Tibial nerve (tissue), 4 donors: ENCODE results near the gene CDC25C. TPM values are rescaled to one million over a fixed set of nuclear protein-coding genes. Genes with fewer than 3 reads are reported as not detected.
"Not testable (repeated sequence)": the region's sequence is repeated elsewhere in the genome, so short reads cannot be mapped to it uniquely, and the experiment has no call there.

Experiments used
- DNase-seq, 2 donors: peaks; one replicate each; pipeline ENCODE4 v3.0.0-alpha.2; 2019; ENCODE audit warnings: low spot score in 2 of 2
- H3K27ac ChIP-seq, 4 donors: fragments of 200-600 bp; sonication (generic) in 3 of 4; one replicate each; pipeline ENCODE4 v1.5.1; 2017 to 2019; ENCODE audit warnings: mild to moderate bottlenecking in 1 of 4
- H3K27me3 ChIP-seq, 2 donors: fragments of 200-600 bp; sonication (generic) in 1 of 2; one replicate each; pipeline versions ENCODE4 v1.5.1 to v1.6.0; 2017 to 2019
- H3K36me3 ChIP-seq, 3 donors: fragments of 200-600 bp; sonication (generic); one replicate each; pipeline ENCODE4 v1.5.1; 2018 to 2019
- H3K4me1 ChIP-seq, 4 donors: fragments of 200-600 bp; sonication (generic) in 3 of 4; one replicate each; pipeline ENCODE4 v1.5.1; 2017 to 2019
- H3K4me3 ChIP-seq, 4 donors: fragments of 200-600 bp; sonication (generic) in 3 of 4; one replicate each; pipeline ENCODE4 v1.5.1; 2017 to 2019; ENCODE audit warnings: mild to moderate bottlenecking in 1 of 4, moderate library complexity in 1 of 4
- H3K9me3 ChIP-seq, 4 donors: fragments of 200-600 bp; sonication (generic) in 3 of 4; one replicate each; pipeline ENCODE4 v1.5.1; 2017 to 2019
- EP300 ChIP-seq, 2 donors: sonication (generic); formaldehyde crosslinking; IDR thresholded peaks; one replicate each; pipeline ENCODE4 v1.6.1; 2017; ENCODE audit warnings: antibody characterized with exemption in 2 of 2, mild to moderate bottlenecking in 1 of 2
- POLR2A ChIP-seq, 2 donors: fragments of 450-650 bp; IDR thresholded peaks; one replicate each; pipeline ENCODE4 v1.6.1; 2017; ENCODE audit warnings: antibody characterized with exemption in 2 of 2, mild to moderate bottlenecking in 2 of 2, moderate library complexity in 2 of 2
- WGBS, 2 donors: methylation state at CpG; one replicate each; pipeline ENCODE4 v1.1.5; 2018; 5-methylcytosine and 5-hydroxymethylcytosine counted together
- total RNA-seq, 4 donors: library from RNA; depleted of rRNA; stranded (reverse); fragments of >200 nt; gene quantifications; one replicate each; pipeline ENCODE4 v1.1.0, GENCODE V29; 2016
- TF ChIP-seq, protein P1 (sequence below), 5 experiments: fragments of 200-600 bp in 3 of 5; fragments of 450-650 bp in 2 of 5; sonication (generic) in 3 of 5; IDR thresholded peaks; one replicate each; pipeline ENCODE4 v1.5.1; 2016 to 2019; ENCODE audit warnings: antibody characterized with exemption in 5 of 5, mild to moderate bottlenecking in 3 of 5, moderate library complexity in 2 of 5

Gene CDC25C
- total RNA-seq, 4 donors from 2014 or later = 0.60 TPM; not detected in 3

DNA sequence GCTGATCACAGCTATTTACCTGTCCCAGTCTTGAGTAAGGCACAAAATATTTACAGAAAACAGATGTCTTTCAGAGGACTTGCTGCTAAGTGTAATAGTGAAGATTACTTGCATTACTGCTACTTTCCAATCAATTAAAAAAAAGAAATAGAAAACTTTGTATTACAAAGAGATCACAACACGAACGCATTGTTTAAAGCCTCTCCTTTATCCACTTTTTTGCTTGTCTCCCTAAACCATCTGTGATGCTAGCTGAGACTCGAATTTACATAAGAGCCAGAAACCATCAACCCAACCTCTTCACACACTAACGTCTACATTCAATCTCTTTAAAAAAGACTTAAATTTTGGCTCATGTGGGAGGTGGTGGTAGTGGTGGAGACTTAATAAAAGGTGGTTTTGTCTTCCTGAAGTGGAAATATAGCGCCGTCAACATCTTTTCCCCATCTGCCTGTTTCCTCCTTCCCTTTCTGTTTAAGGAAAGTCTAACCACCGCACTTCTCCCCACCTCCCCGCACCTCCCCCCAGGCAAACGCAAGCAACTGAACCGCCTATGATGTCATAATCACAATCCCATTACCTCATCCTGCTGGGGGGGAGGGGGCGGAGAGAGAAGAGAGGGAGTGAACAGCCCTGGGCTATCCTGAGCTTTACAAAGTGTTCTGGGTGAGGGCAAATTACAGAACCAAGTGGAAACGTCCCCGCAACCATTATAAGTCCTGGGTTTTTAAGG is 5.5 kb upstream of the CDC25C start:
- H3K36me3 ChIP-seq = peaks cover 0 to 11% (median 0%) of the 10 kb centered on the region in 3 donors
- H3K9me3 ChIP-seq = no peaks in the 10 kb centered on the region
- H3K27ac ChIP-seq = peak overlapping the region; percentile 90 to 99 (median 97)
- H3K27me3 ChIP-seq = no peaks in the 10 kb centered on the region
- peaks cover 0 to 38% (median 15%) of the 10 kb centered on the region in 4 donors for H3K4me1 ChIP-seq
- H3K4me3 ChIP-seq = peak overlapping the region; percentile 66 to 92 (median 78)
- TF ChIP-seq POLR2A (IDR thresholded peaks at IDR 0.05) = no peak
- TF ChIP-seq, protein P1, sequence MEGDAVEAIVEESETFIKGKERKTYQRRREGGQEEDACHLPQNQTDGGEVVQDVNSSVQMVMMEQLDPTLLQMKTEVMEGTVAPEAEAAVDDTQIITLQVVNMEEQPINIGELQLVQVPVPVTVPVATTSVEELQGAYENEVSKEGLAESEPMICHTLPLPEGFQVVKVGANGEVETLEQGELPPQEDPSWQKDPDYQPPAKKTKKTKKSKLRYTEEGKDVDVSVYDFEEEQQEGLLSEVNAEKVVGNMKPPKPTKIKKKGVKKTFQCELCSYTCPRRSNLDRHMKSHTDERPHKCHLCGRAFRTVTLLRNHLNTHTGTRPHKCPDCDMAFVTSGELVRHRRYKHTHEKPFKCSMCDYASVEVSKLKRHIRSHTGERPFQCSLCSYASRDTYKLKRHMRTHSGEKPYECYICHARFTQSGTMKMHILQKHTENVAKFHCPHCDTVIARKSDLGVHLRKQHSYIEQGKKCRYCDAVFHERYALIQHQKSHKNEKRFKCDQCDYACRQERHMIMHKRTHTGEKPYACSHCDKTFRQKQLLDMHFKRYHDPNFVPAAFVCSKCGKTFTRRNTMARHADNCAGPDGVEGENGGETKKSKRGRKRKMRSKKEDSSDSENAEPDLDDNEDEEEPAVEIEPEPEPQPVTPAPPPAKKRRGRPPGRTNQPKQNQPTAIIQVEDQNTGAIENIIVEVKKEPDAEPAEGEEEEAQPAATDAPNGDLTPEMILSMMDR (IDR thresholded peaks at IDR 0.05) = no peak
- peak in 1 of 2 donors; percentile 1 for TF ChIP-seq EP300 (IDR thresholded peaks at IDR 0.05)
- 18 to 22% methylated on average over 13 of the region's 13 CpGs for WGBS, 2 donors
- peak; percentile 78 to 94 for DNase-seq

DNA sequence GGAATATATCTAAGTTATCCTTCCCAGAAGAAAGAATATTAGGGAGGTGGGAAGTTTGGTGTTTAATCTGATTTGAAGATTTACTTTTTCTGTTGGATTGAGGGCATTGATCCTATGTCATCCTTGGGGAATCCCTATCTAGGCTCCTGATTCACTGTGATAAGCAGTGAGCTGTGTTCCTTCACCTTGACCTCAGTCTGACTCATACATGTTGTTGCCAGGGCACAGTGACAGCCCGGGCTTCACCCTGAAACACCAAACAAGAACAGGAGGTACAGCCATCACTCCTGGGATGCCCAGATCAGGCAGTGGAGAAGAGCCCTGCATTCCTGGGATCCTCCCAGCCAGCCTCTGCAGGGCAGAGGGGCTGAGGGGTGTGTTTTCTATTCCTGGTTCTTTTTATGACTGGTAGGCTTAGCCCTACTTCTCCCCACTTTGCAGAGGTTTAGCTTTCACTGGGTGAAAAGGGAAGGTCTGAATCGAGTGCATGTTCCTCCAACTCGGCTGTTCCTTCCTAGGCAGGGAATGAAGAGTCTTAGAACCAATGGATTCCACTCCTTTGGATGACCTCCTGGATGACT is 3.4 kb upstream of the CDC25C start:
- DNase-seq = no peak
- Histone ChIP-seq H3K4me1 (peaks cover 0 to 33% (median 15%) of the 10 kb centered on the region in 4 donors), H3K9me3 (no peaks in the 10 kb centered on the region), H3K4me3 (no peak overlapping the region), H3K36me3 (no peaks in the 10 kb centered on the region), H3K27ac (no peak overlapping the region), H3K27me3 (no peaks in the 10 kb centered on the region)
- WGBS, 2 donors = 56 to 80% methylated on average over 3 of the region's 3 CpGs
- TF ChIP-seq EP300 (IDR thresholded peaks at IDR 0.05) = no peak
- TF ChIP-seq POLR2A (IDR thresholded peaks at IDR 0.05) = no peak
- TF ChIP-seq, protein P1 (IDR thresholded peaks at IDR 0.05) = no peak

DNA sequence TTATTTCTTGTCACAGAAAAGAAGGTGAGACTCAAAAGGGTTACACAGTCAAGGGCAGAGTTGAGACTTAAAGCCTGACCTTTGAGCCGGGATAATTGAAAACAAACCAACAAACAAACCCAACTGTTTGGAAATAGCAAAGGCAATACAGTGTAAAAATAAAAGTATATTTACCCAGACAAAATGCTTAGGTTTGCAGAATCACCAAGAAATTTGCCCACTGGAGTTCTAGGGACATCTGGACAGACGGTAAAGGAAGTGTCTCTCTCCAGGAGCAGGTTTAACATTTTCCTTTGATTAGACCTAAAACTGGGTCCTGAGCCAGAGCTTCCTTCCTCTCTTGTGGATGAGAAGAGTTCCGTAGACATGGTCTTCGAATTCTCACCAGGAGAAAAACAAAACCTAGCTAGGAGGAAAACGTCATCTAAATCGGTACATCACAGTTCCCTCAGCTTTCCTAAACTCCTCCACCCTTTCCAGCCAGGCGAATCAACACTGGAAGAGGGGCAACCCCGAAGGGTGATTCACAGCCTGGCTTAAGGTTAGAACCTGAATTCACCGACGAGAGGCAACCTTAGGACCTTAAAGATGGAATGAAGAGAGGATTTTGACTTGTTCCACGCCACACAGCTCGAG is 673 bp downstream of the CDC25C start:
- no peak for DNase-seq
- Histone ChIP-seq H3K36me3 (no peaks in the 10 kb centered on the region), H3K9me3 (no peaks in the 10 kb centered on the region), H3K4me3 (peak overlapping the region; percentile 33 to 57 (median 48)), H3K27ac (no peak overlapping the region), H3K4me1 (peaks cover 0 to 15% (median 8%) of the 10 kb centered on the region in 4 donors), H3K27me3 (no peaks in the 10 kb centered on the region)
- WGBS, 2 donors = 1 to 3% methylated on average over 11 to 12 of the region's 12 CpGs
- TF ChIP-seq EP300 (IDR thresholded peaks at IDR 0.05) (no peak), POLR2A (IDR thresholded peaks at IDR 0.05) (no peak)
- TF ChIP-seq, protein P1 (IDR thresholded peaks at IDR 0.05) = no peak

DNA sequence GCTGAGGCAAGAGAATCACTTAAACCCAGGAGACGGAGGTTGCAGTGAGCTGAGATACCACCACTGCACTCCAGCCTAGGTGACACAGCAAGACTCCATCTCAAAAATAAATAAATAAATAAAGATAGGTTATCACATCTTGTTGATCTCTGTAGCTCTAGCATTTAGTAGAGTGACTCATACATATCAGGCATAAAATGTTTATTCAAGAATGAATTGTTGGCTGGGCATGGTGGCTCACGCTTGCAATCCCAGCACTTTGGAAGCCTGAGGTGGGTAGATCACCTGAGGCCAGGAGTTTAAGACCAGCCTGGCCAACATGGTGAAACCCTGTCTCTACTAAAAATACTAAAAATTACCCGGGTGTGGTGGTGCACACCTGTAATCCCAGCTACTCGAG is 13.4 kb downstream of the CDC25C start:
- not testable (repeated sequence) for H3K4me1 ChIP-seq, H3K4me3 ChIP-seq, DNase-seq, H3K36me3 ChIP-seq, H3K27me3 ChIP-seq, H3K9me3 ChIP-seq, H3K27ac ChIP-seq
- WGBS, 2 donors = 96 to 99% methylated on average over 4 of the region's 4 CpGs

DNA sequence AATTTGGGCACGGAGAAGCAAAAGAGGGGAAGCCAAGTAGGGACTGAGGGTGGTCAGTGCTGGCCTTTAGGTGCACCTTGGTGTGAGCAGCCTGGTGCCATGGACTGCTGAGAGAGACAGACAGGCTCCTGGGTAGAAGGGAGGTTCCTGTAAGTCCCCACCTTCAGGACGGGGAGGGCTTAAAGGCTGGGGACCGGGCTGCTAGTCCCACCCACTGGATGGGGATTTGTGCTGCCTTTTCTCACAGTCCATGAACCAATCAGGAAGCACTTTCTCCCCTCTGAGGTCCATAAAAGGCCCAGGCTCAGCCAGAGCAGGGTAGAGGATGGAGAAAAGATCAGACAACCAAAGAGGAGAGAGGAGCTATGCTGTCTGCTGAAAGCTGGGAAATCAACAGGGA is 15.2 kb downstream of the CDC25C start:
- Histone ChIP-seq H3K27me3 (no peaks in the 10 kb centered on the region), H3K4me1 (no peaks in the 10 kb centered on the region), H3K4me3 (no peak overlapping the region), H3K36me3 (no peaks in the 10 kb centered on the region), H3K27ac (no peak overlapping the region), H3K9me3 (no peaks in the 10 kb centered on the region)
- TF ChIP-seq POLR2A (IDR thresholded peaks at IDR 0.05) (no peak), EP300 (IDR thresholded peaks at IDR 0.05) (no peak)
- TF ChIP-seq, protein P1 (IDR thresholded peaks at IDR 0.05) = no peak
- WGBS, 2 donors = 73 to 85% methylated on average over 3 of the region's 3 CpGs
- no peak for DNase-seq
